Fibroblast of mammary gland (primary cell): ENCODE measurements around the gene NRIP1.

Experiments
- DNase-seq: peaks from one replicate; pipeline ENCODE4 v3.0.0-alpha.2; 2010; ENCODE audit warnings: low read depth
- H3K4me3 ChIP-seq: 2 replicates; pipeline ENCODE4 v1.5.1; 2011; ENCODE audit warnings: low read depth, mild to moderate bottlenecking, low read length, moderate library complexity; ENCODE audit not compliant: control insufficient read depth
- CTCF ChIP-seq: conservative IDR thresholded peaks from 2 replicates; pipeline ENCODE4 v1.5.1; 2011; ENCODE audit warnings: low read depth, low read length, inconsistent platforms; ENCODE audit not compliant: control insufficient read depth, insufficient read depth

The NRIP1 gene

GRCh38 chr21:14922980-14923379 is 141.8 kb downstream of the NRIP1 start:
- no peak overlapping the region for H3K4me3 ChIP-seq
- no peak for DNase-seq
- TF ChIP-seq CTCF: no peak

GRCh38 chr21:14918527-14918926 is 146.3 kb downstream of the NRIP1 start:
- TF ChIP-seq CTCF: no peak
- DNase-seq: no peak
- H3K4me3 ChIP-seq: no peak overlapping the region

GRCh38 chr21:14917762-14918161 is 147.0 kb downstream of the NRIP1 start:
- no peak for DNase-seq
- no peak overlapping the region for H3K4me3 ChIP-seq

GRCh38 chr21:14916676-14917141 is 148.1 kb downstream of the NRIP1 start:
- H3K4me3 ChIP-seq: no peak overlapping the region
- TF ChIP-seq CTCF: no peak
- DNase-seq: peak; percentile 22

More at GRCh38 chr21:14917762-14918161, 147.0 kb downstream of the NRIP1 start:
- TF ChIP-seq CTCF: no peak

GRCh38 chr21:14913638-14914037 is 151.2 kb downstream of the NRIP1 start:
- no peak overlapping the region for H3K4me3 ChIP-seq
- no peak for DNase-seq
- no peak for TF ChIP-seq CTCF

GRCh38 chr21:14911351-14911750 is 153.4 kb downstream of the NRIP1 start:
- TF ChIP-seq CTCF: no peak
- no peak for DNase-seq
- no peak overlapping the region for H3K4me3 ChIP-seq
